Measurements from ENCODE around the gene EDIL3. TPM values are rescaled to one million over a fixed set of nuclear protein-coding genes. Genes with fewer than 3 reads are reported as not detected.

EDIL3 gene
- total and polyA plus RNA-seq, 9 of the 15 experiments (the other 6 are each of a cell fraction or from before 2014, with no cell fraction given): 0.09 TPM; not detected in 8

GRCh38 chr5:83913593-83913992, 471.1 kb downstream of the EDIL3 start:
- Histone ChIP-seq H2AFZ (ENCODE audit: low read depth, low read length) (no peak overlapping the region), H3K79me2 (ENCODE audit: control insufficient read depth, insufficient read depth, low read length) (no peaks in the 10 kb centered on the region), H3K27me3 (ENCODE audit: control insufficient read depth in 2 of 2, insufficient read depth in 2 of 2, low read length in 2 of 2) (no peaks in the 10 kb centered on the region), H3K4me1 (replicated peaks in 1 of 2; ENCODE audit: control insufficient read depth in 2 of 2, insufficient read depth in 2 of 2, low read length in 2 of 2) (no peaks in the 10 kb centered on the region), H3K36me3 (ENCODE audit: control insufficient read depth, insufficient read depth, low read length) (no peaks in the 10 kb centered on the region), H3K9ac (ENCODE audit: insufficient read depth in 1 of 2, low read depth in 2 of 2, low read length in 2 of 2) (no peak overlapping the region), H3K9me3 (replicated peaks; ENCODE audit: control insufficient read depth, insufficient read depth, low read depth, low read length) (no peaks in the 10 kb centered on the region), H3K4me3 (no peak overlapping the region), H4K20me1 (replicated peaks; ENCODE audit: control insufficient read depth, insufficient read depth, low read length) (no peaks in the 10 kb centered on the region), H3K4me2 (ENCODE audit: insufficient read depth, low read length) (no peak overlapping the region), H3K9me1 (ENCODE audit: control insufficient read depth, insufficient read depth, low read length) (no peaks in the 10 kb centered on the region), H3K27ac (ENCODE audit: extremely low read depth, low read depth, low read length) (no peak overlapping the region)
- CTCF ChIA-PET (ENCODE audit: low intra/inter-chr PET ratio): no interaction called here
- TF ChIP-seq HNRNPK (IDR thresholded peaks at IDR 0.05; ENCODE audit: low read depth, low read length, poor library complexity, severe bottlenecking) (no peak), ZBED1 (IDR thresholded peaks at IDR 0.05) (no peak), ZNF507 (tag; conservative IDR thresholded peaks at IDR 0.05) (no peak), SAP30 (IDR thresholded peaks at IDR 0.05; ENCODE audit: borderline replicate concordance, insufficient read depth, low read depth, low read length, poor library complexity, severe bottlenecking) (no peak), NFXL1 (CRISPR knock-in tag; IDR thresholded peaks at IDR 0.05) (no peak), ZSCAN29 (IDR thresholded peaks at IDR 0.05) (no peak)
- in situ Hi-C loops (cut with MboI) (no loop called here), intact Hi-C loops (cut with micrococcal nuclease) (no loop called here)
- POLR2A ChIA-PET: no interaction called here
- ATAC-seq (no peak), FAIRE-seq (no peak), DNase-seq (ENCODE audit: extremely low read depth in 1 of 4, low spot score in 3 of 4) (no peak)
- no TSS peak for BruUV-seq (replicated peaks)
- WGBS (ENCODE audit: insufficient coverage, low coverage, missing lambda C conversion rate): 0% methylated on average over 1 of the region's 1 CpG

GRCh38 chr5:83911367-83911919, 473.2 kb downstream of the EDIL3 start:
- H3K36me3 ChIP-seq (ENCODE audit: control insufficient read depth, insufficient read depth, low read length): no peaks in the 10 kb centered on the region
- H3K27ac ChIP-seq (ENCODE audit: extremely low read depth, low read depth, low read length): no peak overlapping the region
- no TSS peak for BruUV-seq (replicated peaks)
- no peak overlapping the region for H3K9ac ChIP-seq (ENCODE audit: insufficient read depth in 1 of 2, low read depth in 2 of 2, low read length in 2 of 2)
- intact Hi-C loops (cut with micrococcal nuclease) (no loop called here), in situ Hi-C loops (cut with MboI) (no loop called here)
- no peaks in the 10 kb centered on the region for H4K20me1 ChIP-seq (replicated peaks; ENCODE audit: control insufficient read depth, insufficient read depth, low read length)
- no peaks in the 10 kb centered on the region; the same call in 1 of the 2 replicates for H3K9me3 ChIP-seq (replicated peaks; ENCODE audit: control insufficient read depth, insufficient read depth, low read depth, low read length)
- 0% methylated on average over 2 of the region's 2 CpGs for WGBS (ENCODE audit: insufficient coverage, low coverage, missing lambda C conversion rate)
- H3K79me2 ChIP-seq (ENCODE audit: control insufficient read depth, insufficient read depth, low read length): no peaks in the 10 kb centered on the region
- no peak overlapping the region for H3K4me3 ChIP-seq
- DNase-seq (ENCODE audit: extremely low read depth in 1 of 4, low spot score in 3 of 4): no peak
- no peaks in the 10 kb centered on the region for H3K27me3 ChIP-seq (ENCODE audit: control insufficient read depth in 2 of 2, insufficient read depth in 2 of 2, low read length in 2 of 2)
- CTCF ChIA-PET (ENCODE audit: low intra/inter-chr PET ratio): no interaction called here
- POLR2A ChIA-PET: no interaction called here
- no peak overlapping the region for H2AFZ ChIP-seq (ENCODE audit: low read depth, low read length)
- H3K4me1 ChIP-seq (replicated peaks in 1 of 2; ENCODE audit: control insufficient read depth in 2 of 2, insufficient read depth in 2 of 2, low read length in 2 of 2): no peaks in the 10 kb centered on the region
- H3K9me1 ChIP-seq (ENCODE audit: control insufficient read depth, insufficient read depth, low read length): no peaks in the 10 kb centered on the region
- H3K4me2 ChIP-seq (ENCODE audit: insufficient read depth, low read length): no peak overlapping the region
- FAIRE-seq: no peak
- no peak for ATAC-seq
- TF ChIP-seq NR2F6 (CRISPR knock-in tag; IDR thresholded peaks at IDR 0.05): no peak
- TF ChIP-seq ELF1 (tag; IDR thresholded peaks at IDR 0.05): no peak
- TF ChIP-seq PBX2 (CRISPR knock-in tag; IDR thresholded peaks at IDR 0.05; ENCODE audit: low read depth): no peak
- no peak for TF ChIP-seq PBX2 (tag; conservative IDR thresholded peaks at IDR 0.05; ENCODE audit: low read depth)
- no peak for TF ChIP-seq CBFA2T2 (conservative IDR thresholded peaks at IDR 0.05)
- TF ChIP-seq MAFK (IDR thresholded peaks at IDR 0.05; ENCODE audit: low read length): no peak
- TF ChIP-seq PHTF2 (CRISPR knock-in tag; IDR thresholded peaks at IDR 0.05): no peak
- no peak for TF ChIP-seq ZNF121 (CRISPR knock-in tag; conservative IDR thresholded peaks at IDR 0.05)
- no peak for TF ChIP-seq JUN (IDR thresholded peaks at IDR 0.05; ENCODE audit: borderline replicate concordance, low read depth, low read length)
- TF ChIP-seq JUN (CRISPR knock-in tag; IDR thresholded peaks at IDR 0.05; ENCODE audit: borderline replicate concordance): no peak
- no peak for TF ChIP-seq PTBP1 (IDR thresholded peaks at IDR 0.05; ENCODE audit: low read depth, low read length)

Data from K562 (cell line).